SU-DHL-6 (cell line): ENCODE data around the gene ATL3.
"Not testable (repeated sequence)": the region's sequence is repeated elsewhere in the genome, so short reads cannot be mapped to it uniquely, and the experiment has no call there.

ENCODE experiments used
- H2AFZ ChIP-seq: fragments of 200-600 bp; sonication (generic); 2 replicates; pipeline ENCODE4 v1.6.1; 2014; ENCODE audit warnings: low read depth, mild to moderate bottlenecking, moderate library complexity, mixed read lengths, antibody characterized with exemption, low read length; ENCODE audit not compliant: severe bottlenecking
- H3F3A ChIP-seq: fragments of 200-600 bp; shearing (Covaris generic); 2 replicates; pipeline ENCODE4 v1.6.0; 2016; ENCODE audit warnings: antibody characterized with exemption, mild to moderate bottlenecking; ENCODE audit not compliant: insufficient read depth
- H3K27ac ChIP-seq: fragments of 200-600 bp; sonication (generic); 2 replicates; pipeline ENCODE4 v1.5.1; 2016; ENCODE audit warnings: low read depth, mild to moderate bottlenecking, low read length, moderate library complexity, mixed read lengths
- H3K27me3 ChIP-seq: fragments of 200-600 bp; sonication (generic), shearing (Covaris generic); 2 replicates; pipeline ENCODE4 v1.6.0; 2014; ENCODE audit warnings: mild to moderate bottlenecking, low read length
- H3K36me3 ChIP-seq: fragments of 200-600 bp; sonication (generic); 2 replicates; pipeline ENCODE4 v1.6.1; 2014; ENCODE audit warnings: mild to moderate bottlenecking, low read length, mixed read lengths
- H3K4me2 ChIP-seq: fragments of 300-600, 200-600 bp; shearing (Covaris generic), sonication (generic); 2 replicates; pipeline ENCODE4 v1.6.0; 2014; ENCODE audit warnings: low read length, low read depth, mild to moderate bottlenecking; ENCODE audit not compliant: poor library complexity, severe bottlenecking
- H3K4me3 ChIP-seq: fragments of 200-600 bp; sonication (generic); 2 replicates; pipeline ENCODE4 v1.5.1; 2014; ENCODE audit warnings: antibody characterized with exemption, low read length, mild to moderate bottlenecking, mixed read lengths; ENCODE audit not compliant: insufficient read depth, poor library complexity, severe bottlenecking
- H3K79me2 ChIP-seq: fragments of 200-600 bp; sonication (generic); 2 replicates; pipeline ENCODE4 v1.6.1; 2014; ENCODE audit warnings: mild to moderate bottlenecking, low read length, moderate library complexity; ENCODE audit not compliant: insufficient read depth
- H3K9ac ChIP-seq: fragments of 200-600 bp; sonication (generic); 2 replicates; pipeline ENCODE4 v1.7.0; 2014; ENCODE audit warnings: mild to moderate bottlenecking, low read length
- H3K9me2 ChIP-seq: fragments of 200-600 bp; sonication (generic); replicated peaks from 2 replicates; pipeline ENCODE4 v1.6.1; 2014; ENCODE audit warnings: low read length; ENCODE audit not compliant: insufficient read depth
- H3K9me3 ChIP-seq: fragments of 200-600 bp; sonication (generic); 2 replicates; pipeline ENCODE4 v1.6.1; 2014; ENCODE audit warnings: low read length, mixed read lengths; ENCODE audit not compliant: insufficient read depth
- H4K20me1 ChIP-seq: fragments of 200-600 bp; sonication (generic); 2 replicates; pipeline ENCODE4 v1.6.1; 2014; ENCODE audit warnings: low read depth, mild to moderate bottlenecking, antibody characterized with exemption, low read length, moderate library complexity, mixed read lengths
- CTCF ChIP-seq: fragments of 200-600 bp; sonication (generic); IDR thresholded peaks from one replicate; pipeline ENCODE4 v1.5.1; 2017; ENCODE audit warnings: antibody characterized with exemption, mild to moderate bottlenecking, low read length, moderate library complexity; ENCODE audit not compliant: insufficient read depth, poor library complexity, severe bottlenecking
- EZH2phosphoT487 ChIP-seq: fragments of 200-600 bp; sonication (generic), shearing (Covaris generic); conservative IDR thresholded peaks from 2 replicates; pipeline ENCODE4 v1.6.1; 2018; ENCODE audit warnings: mild to moderate bottlenecking, antibody characterized with exemption, low read length, moderate library complexity, mixed read lengths

The ATL3 gene

GRCh38 chr11:63589000-63589399 is 82.2 kb downstream of the ATL3 start:
- Histone ChIP-seq H3K9ac (no peak overlapping the region), H3K4me2 (no peak overlapping the region), H4K20me1 (no peaks in the 10 kb centered on the region), H3F3A (no peaks in the 10 kb centered on the region), H3K79me2 (no peaks in the 10 kb centered on the region), H3K36me3 (no peaks in the 10 kb centered on the region), H3K9me2 (no peaks in the 10 kb centered on the region), H3K27me3 (no peaks in the 10 kb centered on the region), H3K27ac (no peak overlapping the region), H2AFZ (no peak overlapping the region), H3K9me3 (no peaks in the 10 kb centered on the region), H3K4me3 (no peak overlapping the region)
- TF ChIP-seq EZH2phosphoT487 (no peak), CTCF (no peak)

GRCh38 chr11:63586451-63587166 is 84.6 kb downstream of the ATL3 start:
- Histone ChIP-seq H3K27me3 (no peaks in the 10 kb centered on the region), H3K9ac (no peak overlapping the region), H3F3A (no peaks in the 10 kb centered on the region), H2AFZ (no peak overlapping the region), H3K4me3 (no peak overlapping the region), H3K4me2 (no peak overlapping the region), H4K20me1 (no peaks in the 10 kb centered on the region), H3K27ac (no peak overlapping the region), H3K9me2 (no peaks in the 10 kb centered on the region), H3K36me3 (no peaks in the 10 kb centered on the region), H3K79me2 (no peaks in the 10 kb centered on the region), H3K9me3 (no peaks in the 10 kb centered on the region)
- TF ChIP-seq CTCF = no peak
- no peak for TF ChIP-seq EZH2phosphoT487

GRCh38 chr11:63583357-63583677 is 87.9 kb downstream of the ATL3 start:
- H3K4me2 ChIP-seq = no peak overlapping the region
- H3K9me2 ChIP-seq = no peaks in the 10 kb centered on the region
- no peaks in the 10 kb centered on the region for H3K27me3 ChIP-seq
- H3K79me2 ChIP-seq = no peaks in the 10 kb centered on the region
- no peak overlapping the region for H3K9ac ChIP-seq
- H3F3A ChIP-seq = no peaks in the 10 kb centered on the region
- TF ChIP-seq CTCF (no peak), EZH2phosphoT487 (no peak)
- no peak overlapping the region for H2AFZ ChIP-seq
- no peak overlapping the region for H3K27ac ChIP-seq
- H3K9me3 ChIP-seq = no peaks in the 10 kb centered on the region
- H4K20me1 ChIP-seq = no peaks in the 10 kb centered on the region
- no peak overlapping the region for H3K4me3 ChIP-seq
- no peaks in the 10 kb centered on the region for H3K36me3 ChIP-seq

- H4K20me1 ChIP-seq, H3K36me3 ChIP-seq, H3K4me2 ChIP-seq, H3K9me3 ChIP-seq, H3K4me3 ChIP-seq, H3K27me3 ChIP-seq, H3K27ac ChIP-seq, H3K9me2 ChIP-seq, H2AFZ ChIP-seq, H3K9ac ChIP-seq, H3F3A ChIP-seq, H3K79me2 ChIP-seq: not testable (repeated sequence)
Observed at GRCh38 chr11:63581224-63581623, 90.0 kb downstream of the ATL3 start.

GRCh38 chr11:63578882-63579281 is 92.3 kb downstream of the ATL3 start:
- not testable (repeated sequence) for H3K9me2 ChIP-seq, H3K9ac ChIP-seq, H2AFZ ChIP-seq, H3K27ac ChIP-seq, H3K4me3 ChIP-seq, H4K20me1 ChIP-seq, H3K9me3 ChIP-seq, H3K4me2 ChIP-seq, H3K36me3 ChIP-seq, H3F3A ChIP-seq, H3K79me2 ChIP-seq, H3K27me3 ChIP-seq
